ENCODE data around the gene GK.

DNA sequence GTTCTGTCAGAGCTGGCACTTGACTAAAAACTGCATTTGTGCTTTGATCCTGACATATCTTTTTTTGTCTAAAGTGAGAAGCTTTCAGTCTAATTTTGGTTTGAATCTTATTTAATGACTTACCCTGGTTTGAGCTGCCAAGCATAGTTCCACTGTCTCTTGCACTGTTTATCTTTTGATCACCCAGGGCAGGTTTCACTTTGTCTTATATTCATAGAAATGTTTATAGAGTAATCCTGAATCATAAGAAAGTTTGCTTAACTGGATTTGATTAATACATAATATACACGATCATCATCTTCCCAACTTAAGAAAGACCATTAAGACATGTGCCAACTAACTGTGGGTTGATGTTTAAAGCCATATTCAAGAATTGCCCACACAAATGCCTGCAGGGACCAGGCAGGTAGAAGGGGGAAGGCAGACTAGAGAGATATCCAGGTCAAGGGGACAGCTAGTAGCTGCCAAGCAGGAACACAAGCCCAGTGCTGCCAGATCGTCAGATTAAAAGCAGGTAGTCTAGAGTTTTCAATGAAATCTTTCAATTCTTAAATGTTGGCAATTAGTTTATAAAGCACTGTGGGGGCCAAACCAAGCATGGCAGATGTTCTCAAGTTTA, 1.9 kb downstream of the GK start:
- TF ChIP-seq, protein P1, sequence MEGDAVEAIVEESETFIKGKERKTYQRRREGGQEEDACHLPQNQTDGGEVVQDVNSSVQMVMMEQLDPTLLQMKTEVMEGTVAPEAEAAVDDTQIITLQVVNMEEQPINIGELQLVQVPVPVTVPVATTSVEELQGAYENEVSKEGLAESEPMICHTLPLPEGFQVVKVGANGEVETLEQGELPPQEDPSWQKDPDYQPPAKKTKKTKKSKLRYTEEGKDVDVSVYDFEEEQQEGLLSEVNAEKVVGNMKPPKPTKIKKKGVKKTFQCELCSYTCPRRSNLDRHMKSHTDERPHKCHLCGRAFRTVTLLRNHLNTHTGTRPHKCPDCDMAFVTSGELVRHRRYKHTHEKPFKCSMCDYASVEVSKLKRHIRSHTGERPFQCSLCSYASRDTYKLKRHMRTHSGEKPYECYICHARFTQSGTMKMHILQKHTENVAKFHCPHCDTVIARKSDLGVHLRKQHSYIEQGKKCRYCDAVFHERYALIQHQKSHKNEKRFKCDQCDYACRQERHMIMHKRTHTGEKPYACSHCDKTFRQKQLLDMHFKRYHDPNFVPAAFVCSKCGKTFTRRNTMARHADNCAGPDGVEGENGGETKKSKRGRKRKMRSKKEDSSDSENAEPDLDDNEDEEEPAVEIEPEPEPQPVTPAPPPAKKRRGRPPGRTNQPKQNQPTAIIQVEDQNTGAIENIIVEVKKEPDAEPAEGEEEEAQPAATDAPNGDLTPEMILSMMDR (conservative IDR thresholded peaks at IDR 0.05; ENCODE audit: low read length): no peak
- TF ChIP-seq EZH2phosphoT487 (IDR thresholded peaks at IDR 0.05; ENCODE audit: borderline replicate concordance): no peak
